Endometrial microvascular endothelial cells (primary cell): ENCODE measurements around the gene LHFPL2. TPM values are rescaled to one million over a fixed set of nuclear protein-coding genes. Genes with fewer than 3 reads are reported as not detected.
"Not testable (repeated sequence)": the region's sequence is repeated elsewhere in the genome, so short reads cannot be mapped to it uniquely, and the experiment has no call there.

Source experiments
- in situ Hi-C: cut with HindIII; loops from 2 replicates; pipeline ENCODE4 v1.10.0; 2017; ENCODE audit warnings: low sequenced_read_pairs, low pct_unique_long_range_greater_than_20kb; ENCODE audit errors: inconsistent ontology term
- total RNA-seq: library from RNA; depleted of rRNA; stranded (reverse); fragments of >200 nt; gene quantifications from one replicate; pipeline ENCODE4 v1.2.3, GENCODE V29; 2015; ENCODE audit errors: inconsistent ontology term

The LHFPL2 gene
- total RNA-seq, 1 donor from 2014 or later: 31.5 TPM

DNA sequence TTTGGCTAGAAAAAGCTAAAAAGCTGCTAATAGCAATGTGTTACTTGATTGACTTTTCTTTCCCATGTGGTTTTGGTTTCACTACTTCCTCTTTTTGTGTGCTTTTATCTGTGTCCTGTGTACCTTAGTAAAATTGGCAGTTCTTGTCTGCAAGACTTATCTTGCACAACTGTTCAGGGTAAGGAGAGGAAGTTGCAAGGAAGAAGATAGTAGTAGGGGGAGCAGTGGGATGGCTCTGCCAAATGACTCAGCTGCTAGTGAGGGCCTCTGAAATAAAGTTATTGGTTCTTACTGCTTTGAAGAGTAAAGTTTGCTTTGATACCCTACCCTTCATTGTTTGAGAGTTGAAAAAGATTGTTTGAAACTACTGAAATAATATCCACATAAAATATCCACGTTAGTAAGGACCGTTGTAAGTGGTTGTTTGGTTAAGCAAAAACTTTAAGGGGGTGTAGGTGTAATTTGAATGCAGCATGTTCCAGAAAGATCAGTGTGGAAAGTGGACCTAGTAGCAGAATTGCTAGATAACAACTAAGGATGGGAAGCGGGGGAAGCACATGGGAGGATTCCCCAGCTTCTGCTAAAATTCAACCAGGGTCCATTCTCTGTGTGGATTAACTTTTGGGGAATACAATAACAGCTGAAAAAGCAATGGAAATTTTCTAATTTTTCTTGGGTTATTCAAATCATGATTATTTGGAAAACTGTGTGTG lies 164.6 kb downstream of the LHFPL2 start:
- in situ Hi-C loops: no loop called here

- in situ Hi-C loops: no loop called here
Observed at GRCh38 chr5:78482948-78483347, 165.6 kb downstream of the LHFPL2 start.

GRCh38 chr5:78476795-78477194 lies 171.8 kb downstream of the LHFPL2 start:
- in situ Hi-C loops: no loop called here

- in situ Hi-C loops: no loop called here
Observed at GRCh38 chr5:78475370-78475769, 173.2 kb downstream of the LHFPL2 start.

GRCh38 chr5:78473751-78474150 lies 174.8 kb downstream of the LHFPL2 start:
- in situ Hi-C loops: no loop called here

GRCh38 chr5:78472469-78473106 lies 176.0 kb downstream of the LHFPL2 start:
- in situ Hi-C loops: no loop called here

DNA sequence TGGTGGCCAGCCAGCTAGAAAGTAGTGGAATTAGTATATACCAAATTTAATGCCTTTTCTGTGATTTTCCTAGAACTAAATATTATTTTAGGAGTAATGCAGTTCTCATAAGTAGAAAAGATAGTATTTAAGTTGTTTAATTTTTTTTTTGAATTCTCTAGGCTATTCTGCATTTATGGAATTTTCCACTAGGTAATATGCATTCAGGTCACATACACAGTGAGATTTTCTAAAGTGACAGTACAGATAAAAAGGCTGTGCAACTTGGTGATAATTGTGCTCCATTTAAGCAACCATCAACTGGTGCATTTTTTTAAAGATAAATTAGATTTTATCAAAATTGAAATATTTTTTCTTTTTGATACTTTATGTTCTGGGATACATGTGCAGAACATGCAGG lies 176.7 kb downstream of the LHFPL2 start:
- in situ Hi-C loops: no loop called here

DNA sequence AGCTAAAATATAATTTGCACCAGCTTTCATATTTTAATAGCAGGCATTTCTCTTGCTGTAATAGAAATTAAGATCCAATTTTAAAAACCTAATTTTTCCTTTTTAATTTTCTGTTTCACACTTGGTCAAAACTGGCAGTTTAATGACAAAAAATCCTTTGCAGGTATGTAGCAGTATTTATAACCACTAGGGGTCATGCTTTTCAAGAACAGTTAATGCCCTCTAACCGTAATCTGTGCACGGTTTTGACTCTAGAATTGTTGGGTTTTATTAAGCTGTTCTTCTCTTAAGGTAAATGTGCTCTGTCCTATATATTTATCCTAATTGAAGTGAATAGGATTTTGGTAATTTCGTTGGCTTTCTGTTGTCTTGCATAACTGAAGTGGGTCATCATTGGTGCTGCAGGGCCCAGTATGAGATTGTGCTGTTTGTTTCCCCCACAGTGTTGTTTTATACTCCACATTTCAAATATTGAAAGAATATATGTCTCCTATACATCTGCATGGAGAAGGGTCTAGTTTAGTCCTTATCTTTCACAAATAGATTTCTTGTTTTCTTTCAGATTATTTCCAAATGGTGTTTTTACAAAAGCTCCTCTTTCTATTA lies 180.7 kb downstream of the LHFPL2 start:
- in situ Hi-C loops: no loop called here

DNA sequence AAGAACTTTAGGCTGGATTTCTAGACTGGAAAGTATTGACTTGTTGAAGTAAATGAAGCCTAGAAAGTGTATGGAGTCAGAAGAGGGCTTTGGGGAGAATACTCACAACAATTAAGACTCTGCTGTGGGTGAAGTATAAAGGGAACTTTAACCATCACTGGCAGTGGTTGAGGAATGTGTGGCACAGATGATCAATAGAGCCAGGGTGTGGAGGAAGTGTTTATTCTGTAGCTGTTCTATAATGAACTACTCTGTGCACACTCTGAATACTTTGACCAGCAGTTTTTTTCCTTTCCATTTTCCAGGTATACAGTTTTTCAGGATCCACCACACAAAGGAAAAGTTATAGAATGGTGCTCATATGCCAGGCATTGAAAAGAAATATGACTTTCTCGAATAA lies 181.4 kb downstream of the LHFPL2 start:
- in situ Hi-C loops: no loop called here

DNA sequence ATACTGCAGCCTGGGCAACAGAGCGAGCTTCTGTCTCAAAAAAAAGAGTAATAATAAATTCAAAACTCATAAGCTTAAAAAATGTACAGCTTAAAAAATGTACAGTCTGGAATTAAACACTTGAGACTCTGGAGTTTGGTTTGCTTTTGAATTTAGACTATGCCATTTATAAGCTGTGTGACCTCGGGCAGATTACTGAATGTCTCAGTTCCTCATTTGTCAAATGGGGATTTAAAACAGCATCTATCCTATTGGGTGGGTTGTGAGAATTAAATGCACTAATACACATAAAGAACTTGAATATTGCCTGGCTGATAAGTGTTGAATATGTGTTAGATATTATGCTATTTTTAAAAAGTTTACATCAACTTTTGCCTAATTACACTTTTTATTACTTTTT lies 189.7 kb downstream of the LHFPL2 start:
- in situ Hi-C loops: no loop called here

DNA sequence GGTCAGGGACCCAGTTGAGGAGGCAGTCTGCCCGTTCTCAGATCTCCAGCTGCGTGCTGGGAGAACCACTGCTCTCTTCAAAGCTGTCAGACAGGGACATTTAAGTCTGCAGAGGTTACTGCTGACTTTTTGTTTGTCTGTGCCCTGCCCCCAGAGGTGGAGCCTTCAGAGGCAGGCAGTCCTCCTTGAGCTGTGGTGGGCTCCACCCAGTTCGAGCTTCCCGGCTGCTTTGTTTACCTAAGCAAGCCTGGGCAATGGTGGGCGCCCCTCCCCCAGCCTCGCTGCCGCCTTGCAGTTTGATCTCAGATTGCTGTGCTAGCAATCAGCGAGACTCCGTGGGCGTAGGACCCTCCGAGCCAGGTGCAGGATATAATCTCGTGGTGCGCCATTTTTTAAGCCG lies 191.1 kb downstream of the LHFPL2 start:
- in situ Hi-C loops: not testable (repeated sequence)

- in situ Hi-C loops: no loop called here
Observed at GRCh38 chr5:78449103-78449502, 199.5 kb downstream of the LHFPL2 start.

GRCh38 chr5:78447775-78448424 lies 200.7 kb downstream of the LHFPL2 start:
- in situ Hi-C loops: no loop called here
